MM.1S (cell line): ENCODE measurements around the gene BTBD9.

Experiments
- EZH2 ChIP-seq: fragments of 300-600 bp; sonication (generic); optimal IDR thresholded peaks from 2 replicates; pipeline ENCODE3; 2017; ENCODE audit warnings: low read depth, mild to moderate bottlenecking, antibody characterized with exemption, low read length, mixed read lengths
- EZH2phosphoT487 ChIP-seq: fragments of 300-600 bp; sonication (generic); IDR thresholded peaks from 2 replicates; pipeline ENCODE4 v1.6.1; 2018; ENCODE audit warnings: antibody characterized with exemption, low read length
- TF ChIP-seq, protein P1 (sequence below): fragments of 300-600 bp; sonication (generic); IDR thresholded peaks from 2 replicates; pipeline ENCODE4 v1.5.1; 2016; ENCODE audit warnings: antibody characterized with exemption, low read length, mixed read lengths

DNA sequence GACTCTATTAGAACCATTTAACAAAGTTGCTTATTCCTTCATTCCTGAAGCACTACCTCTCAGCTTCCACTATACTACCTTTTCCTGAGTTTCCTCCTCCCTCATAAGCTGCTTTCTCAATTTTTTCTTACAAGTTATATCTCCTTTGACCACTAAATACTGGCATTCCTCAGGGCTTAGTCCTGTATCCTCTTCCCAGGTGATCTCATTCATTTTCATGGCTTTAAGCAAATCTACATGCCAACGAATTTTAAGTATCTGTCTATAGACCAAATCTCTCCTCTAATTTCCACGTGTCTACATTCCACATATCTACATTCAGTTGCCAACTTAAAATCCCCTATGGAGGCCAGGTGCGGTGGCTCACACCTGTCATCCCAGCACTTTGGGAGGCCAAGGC lies 134.7 kb downstream of the BTBD9 start:
- TF ChIP-seq, protein P1, sequence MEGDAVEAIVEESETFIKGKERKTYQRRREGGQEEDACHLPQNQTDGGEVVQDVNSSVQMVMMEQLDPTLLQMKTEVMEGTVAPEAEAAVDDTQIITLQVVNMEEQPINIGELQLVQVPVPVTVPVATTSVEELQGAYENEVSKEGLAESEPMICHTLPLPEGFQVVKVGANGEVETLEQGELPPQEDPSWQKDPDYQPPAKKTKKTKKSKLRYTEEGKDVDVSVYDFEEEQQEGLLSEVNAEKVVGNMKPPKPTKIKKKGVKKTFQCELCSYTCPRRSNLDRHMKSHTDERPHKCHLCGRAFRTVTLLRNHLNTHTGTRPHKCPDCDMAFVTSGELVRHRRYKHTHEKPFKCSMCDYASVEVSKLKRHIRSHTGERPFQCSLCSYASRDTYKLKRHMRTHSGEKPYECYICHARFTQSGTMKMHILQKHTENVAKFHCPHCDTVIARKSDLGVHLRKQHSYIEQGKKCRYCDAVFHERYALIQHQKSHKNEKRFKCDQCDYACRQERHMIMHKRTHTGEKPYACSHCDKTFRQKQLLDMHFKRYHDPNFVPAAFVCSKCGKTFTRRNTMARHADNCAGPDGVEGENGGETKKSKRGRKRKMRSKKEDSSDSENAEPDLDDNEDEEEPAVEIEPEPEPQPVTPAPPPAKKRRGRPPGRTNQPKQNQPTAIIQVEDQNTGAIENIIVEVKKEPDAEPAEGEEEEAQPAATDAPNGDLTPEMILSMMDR: no peak
- no peak for TF ChIP-seq EZH2phosphoT487
- TF ChIP-seq EZH2: no peak
